ENCODE measurements around the gene MGMT.

MGMT gene

DNA sequence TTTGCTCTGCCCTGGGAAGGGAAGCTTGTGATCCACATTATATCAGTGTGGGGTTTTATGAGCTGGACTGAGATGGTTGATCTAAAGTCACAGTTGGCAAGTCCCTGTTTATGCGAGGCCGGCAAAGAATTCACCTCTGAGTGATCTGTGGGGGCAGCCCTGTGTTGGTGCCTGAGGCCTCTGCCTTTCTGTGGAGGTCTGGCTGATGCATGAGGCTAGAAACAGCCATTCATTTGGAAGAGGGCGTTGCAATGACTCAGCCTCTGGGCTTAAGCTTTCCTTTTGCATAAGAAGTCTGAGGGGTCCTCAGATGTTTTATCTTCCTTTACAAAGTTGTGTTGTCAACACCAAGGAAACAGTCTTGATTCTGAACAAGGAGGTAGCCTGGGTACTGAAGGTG, 126.9 kb downstream of the MGMT start:
- no peak for DNase-seq (ENCODE audit: low spot score)

- no peak for DNase-seq (ENCODE audit: low spot score)
Observed at GRCh38 chr10:129594811-129595210, 127.8 kb downstream of the MGMT start.

- no peak for DNase-seq (ENCODE audit: low spot score)
Observed at GRCh38 chr10:129598413-129598812, 131.4 kb downstream of the MGMT start.

DNA sequence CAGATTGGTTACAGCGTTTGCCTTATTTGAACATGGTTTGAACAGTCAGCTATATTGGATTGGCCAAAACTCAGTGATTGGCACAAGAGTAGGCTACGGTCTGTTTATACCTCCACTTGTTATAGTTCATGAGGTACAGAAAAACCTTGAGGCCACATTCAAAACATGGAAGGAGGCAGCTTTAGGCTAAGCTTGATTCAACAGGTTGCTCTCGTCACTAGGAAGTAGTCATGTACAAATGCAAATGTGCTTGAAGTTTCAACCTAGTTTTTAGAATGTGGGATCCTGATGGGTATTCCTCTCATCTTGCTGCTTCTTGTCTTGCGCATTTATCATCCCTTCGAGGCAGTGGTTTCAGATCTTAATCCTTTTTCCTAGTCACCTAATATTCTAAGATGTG, 132.1 kb downstream of the MGMT start:
- no peak for DNase-seq (ENCODE audit: low spot score)

DNA sequence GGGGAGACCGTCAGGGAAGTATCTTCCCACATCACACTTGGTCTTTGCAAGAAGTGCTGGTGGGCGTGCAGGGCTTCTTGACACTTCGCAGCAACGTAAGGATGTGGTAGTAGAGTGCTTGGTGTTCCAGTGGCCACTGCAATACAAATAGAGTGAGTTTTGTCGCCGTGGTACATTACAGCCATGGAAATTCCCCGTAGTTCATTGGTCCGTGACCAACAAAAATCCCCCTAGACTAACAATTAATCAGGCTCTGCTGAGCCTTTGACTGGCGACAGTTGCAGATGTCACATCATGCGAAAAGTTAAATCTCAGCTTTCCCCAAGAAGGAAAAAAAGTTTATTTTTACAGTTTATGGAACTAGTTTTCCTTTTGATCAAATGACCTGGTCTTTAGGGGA, 134.7 kb downstream of the MGMT start:
- DNase-seq (ENCODE audit: low spot score) = no peak

- DNase-seq (ENCODE audit: low spot score) = no peak
Observed at GRCh38 chr10:129602938-129603535, 136.0 kb downstream of the MGMT start.

DNA sequence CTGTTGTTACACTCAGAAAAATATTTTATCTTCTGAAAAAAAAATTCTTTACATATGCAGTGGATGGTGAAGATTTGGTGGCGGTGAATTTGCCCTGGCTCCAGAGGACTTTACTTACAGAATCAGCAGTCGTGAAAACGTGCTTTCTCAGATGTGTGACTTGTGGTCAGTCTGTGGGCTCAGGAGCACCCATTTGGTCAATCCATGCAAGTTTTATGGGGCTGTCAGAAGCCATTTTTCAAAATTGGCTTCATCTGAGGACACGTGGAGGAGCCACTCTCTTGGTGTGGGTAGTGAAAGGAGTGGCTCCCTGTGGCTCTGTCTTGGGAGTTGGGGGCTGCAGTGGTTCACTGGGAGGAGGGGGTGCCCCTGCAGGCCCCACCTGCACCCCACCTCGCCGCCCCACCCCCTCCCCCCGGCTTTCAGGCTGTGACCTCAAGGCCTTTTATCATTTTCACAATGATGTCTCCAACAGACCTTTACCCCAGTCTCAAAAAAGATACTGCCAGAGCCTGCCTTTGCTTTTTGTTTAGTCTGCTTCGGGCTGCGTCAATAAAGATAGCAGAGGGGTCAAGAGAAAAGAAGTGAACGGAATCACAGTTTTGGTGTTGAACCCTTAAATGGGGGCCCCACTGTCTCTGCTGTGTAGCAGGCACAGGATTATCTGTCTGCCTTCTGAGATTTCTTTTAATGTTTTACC, 137.4 kb downstream of the MGMT start:
- no peak for DNase-seq (ENCODE audit: low spot score)

DNA sequence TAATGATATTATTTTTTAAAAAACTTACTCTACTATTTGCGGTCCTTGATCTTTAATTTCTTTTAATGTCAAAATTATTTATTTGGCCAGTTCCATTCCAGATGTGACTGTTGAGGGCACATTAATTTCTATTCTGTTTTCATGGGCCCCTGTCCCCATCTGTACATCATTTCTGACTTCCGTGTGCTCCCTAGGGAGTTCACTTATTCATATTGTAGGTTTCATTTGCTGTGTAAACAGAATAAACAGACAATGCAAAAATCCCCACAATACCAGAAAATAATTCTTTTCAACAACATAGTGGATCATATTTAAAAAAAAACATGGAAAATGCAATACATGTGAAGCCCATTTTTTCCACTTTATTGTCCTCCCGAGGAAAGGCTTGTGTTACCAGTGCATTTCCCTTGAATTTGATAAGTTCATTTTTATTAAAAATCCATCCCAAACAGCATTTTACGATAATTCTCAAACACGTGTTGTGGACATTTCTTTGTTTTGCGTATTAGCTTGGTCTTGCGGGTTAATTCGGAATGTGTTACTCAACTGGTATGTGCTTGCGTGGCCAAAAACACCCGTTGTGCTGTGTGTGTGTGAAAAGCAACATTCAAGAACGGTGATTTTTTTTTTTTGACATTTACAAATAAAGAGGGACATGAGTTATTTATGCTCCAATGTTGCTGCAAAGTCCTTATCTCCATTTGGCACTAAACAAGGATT, 138.4 kb downstream of the MGMT start:
- DNase-seq (ENCODE audit: low spot score) = no peak

GRCh38 chr10:129605986-129606518, 139.0 kb downstream of the MGMT start:
- no peak for DNase-seq (ENCODE audit: low spot score)

DNA sequence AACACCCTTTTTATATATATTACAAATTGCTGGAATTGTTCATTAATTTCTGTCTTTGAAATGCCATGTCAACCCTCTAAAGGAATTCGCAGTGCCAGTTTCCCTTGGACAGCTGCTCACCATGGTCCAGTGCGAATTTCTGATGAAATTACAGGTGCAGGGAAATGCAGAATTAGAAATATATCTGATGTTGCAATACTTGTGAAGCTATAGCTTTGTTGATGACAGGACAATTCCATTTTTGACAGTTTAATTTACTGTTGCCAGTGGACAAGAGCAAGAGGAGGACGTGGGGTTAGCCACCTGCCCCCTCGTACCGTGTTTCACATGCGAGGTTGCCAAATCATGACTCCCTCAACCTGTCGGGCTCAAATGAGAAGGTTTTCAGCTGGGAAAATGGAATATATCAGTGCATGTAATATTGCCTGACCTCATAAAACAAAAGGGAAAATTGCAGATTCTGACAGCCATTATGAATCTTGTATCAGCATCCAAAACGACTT, 140.6 kb downstream of the MGMT start:
- DNase-seq (ENCODE audit: low spot score) = no peak

DNA sequence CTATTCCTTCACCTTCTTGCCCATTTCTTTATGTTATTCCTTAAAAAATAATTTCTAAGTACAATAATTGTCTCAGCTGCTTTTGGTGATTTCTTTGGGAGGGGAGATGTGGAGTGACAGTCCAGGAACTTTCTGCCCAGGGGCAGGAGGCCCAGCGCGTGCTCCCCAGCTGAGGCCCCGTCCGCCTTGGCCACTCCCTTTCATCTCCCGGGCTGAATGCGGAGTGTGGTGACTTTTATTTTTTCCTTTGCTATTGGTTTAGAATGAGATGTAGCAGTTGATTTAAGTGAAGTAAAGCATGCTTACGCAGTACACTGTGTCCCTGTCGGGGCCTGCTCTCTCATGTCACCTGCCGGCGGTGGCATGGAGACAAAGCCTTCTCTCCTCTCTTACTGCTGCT, 141.6 kb downstream of the MGMT start:
- no peak for DNase-seq (ENCODE audit: low spot score)

- no peak for DNase-seq (ENCODE audit: low spot score)
Observed at GRCh38 chr10:129609551-129609950, 142.5 kb downstream of the MGMT start.

DNA sequence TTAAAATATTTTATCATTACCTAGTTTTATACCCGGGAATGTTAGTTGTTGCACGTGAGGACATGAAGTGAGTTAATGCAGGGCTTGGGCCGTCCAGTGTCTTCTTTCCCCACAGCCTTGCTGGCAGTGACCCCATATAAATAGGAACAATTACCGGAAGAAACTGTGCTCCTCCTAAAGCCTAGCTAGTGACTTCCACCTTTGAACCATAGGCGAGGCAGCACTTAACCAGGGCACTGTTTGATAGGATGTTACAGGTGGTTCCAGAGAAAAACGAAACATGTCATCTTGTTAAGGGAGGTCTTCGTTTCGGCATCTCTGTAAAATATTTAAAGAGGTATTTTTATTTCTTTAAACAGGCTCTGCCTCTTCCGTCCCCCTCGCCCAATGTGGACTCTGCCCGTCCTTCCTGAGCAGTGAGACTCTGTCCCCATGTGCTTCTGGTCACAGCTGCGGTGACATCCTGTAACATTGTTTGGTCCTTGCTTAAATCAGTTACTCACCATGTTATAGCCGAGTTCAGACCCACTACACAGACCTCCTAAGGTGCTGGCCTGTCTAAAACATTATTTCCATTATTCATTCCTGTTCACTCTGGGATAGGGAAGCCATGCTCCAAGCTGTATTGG, 145.6 kb downstream of the MGMT start:
- DNase-seq (ENCODE audit: low spot score) = no peak

DNA sequence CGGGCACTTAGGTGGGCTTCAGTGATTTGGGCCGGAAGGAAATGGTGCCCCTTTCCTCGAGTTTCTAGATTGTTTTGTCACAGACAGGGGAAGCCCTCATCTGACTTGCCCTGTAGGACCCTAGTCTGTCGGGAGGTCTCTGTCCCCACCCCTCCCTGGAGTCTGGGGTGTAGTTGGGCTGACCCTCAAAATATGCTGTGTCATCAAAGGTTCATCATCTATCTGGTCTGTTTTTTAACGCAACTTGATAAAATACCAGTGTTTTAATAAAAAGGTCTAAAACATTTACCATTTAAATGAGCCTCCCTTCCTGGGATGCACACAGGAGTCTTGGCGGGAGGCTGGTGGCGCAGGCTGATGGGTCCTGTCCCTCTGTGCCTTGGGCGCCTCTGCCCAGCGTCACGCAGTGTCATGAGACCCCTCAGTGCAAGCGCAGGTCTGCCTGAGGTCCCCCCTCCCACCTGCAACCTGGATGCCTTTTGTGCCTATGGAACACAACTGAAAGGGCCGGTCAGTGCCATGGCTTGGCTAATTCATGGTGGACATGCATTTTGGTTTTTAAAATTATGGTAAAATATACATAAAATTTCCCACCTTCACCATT, 146.4 kb downstream of the MGMT start:
- no peak for DNase-seq (ENCODE audit: low spot score)

DNA sequence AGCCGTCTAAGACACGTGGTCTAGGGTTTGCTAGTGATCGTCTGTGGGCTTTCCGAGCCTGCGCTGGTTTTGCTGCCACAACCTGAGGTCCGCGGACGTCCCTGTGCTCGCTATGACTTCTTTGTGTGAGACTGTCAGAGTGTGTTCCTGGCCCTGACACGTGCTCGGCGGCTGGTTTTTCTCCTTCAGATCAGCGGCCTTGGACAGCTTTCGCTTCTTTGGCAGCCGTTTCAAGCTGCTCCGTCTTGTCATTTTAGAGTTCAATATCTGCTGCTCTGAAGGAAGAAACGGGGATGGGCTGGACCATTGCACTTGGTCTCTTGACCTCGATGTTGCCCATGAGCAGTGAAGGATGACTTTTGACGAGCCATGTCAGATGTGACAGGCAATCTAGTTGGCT, 147.3 kb downstream of the MGMT start:
- no peak for DNase-seq (ENCODE audit: low spot score)

DNA sequence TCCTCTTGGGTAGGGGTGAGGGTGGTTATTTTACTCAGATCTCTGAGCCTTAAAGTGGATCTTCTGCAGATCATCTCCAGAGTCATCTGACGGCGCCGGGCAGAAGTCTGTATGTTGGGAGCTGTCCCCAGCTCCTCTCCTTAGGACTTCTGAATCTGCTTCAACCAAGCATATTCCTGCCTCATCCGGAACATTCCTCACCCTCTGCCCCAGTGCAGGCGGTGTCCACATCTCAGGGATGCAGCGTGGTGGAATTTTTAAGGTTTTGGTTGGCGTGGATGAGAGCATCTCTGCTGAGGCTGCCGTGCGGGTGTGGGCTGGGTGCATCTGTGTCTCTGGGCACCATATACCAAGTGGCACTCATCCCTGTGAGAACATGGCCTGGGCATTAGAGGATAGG, 148.3 kb downstream of the MGMT start:
- no peak for DNase-seq (ENCODE audit: low spot score)

DNA sequence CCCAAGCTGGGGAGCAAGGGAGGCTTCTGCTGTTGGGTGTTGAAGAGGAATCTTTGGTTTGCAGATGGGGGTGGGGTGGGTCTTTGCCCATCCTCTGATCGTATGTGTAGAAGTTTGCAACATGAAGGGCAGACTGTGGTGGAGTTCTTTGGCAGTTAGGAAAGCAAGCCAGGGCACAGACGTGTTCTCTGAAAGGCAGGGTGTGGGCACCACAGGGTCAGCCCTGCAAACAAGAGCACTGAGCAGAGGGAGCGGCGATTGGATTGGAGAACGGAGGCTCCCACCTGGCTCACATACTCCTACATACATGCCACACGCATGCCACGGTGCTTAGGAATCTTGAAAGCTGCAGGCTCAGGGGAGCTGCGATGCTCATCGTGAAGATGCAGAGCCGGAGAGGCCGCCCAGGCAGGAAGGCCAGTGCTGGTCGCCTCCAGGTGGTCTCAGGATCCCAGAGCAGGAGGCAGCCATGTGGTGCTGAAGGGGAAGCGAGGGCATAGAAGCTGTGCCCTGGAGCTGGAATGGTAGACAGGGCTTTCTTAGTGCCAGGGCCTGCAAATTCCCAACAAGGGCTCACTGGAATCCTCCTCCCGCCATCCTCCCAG, 149.0 kb downstream of the MGMT start:
- DNase-seq (ENCODE audit: low spot score) = no peak

GRCh38 chr10:129617768-129618167, 150.7 kb downstream of the MGMT start:
- no peak for DNase-seq (ENCODE audit: low spot score)

DNA sequence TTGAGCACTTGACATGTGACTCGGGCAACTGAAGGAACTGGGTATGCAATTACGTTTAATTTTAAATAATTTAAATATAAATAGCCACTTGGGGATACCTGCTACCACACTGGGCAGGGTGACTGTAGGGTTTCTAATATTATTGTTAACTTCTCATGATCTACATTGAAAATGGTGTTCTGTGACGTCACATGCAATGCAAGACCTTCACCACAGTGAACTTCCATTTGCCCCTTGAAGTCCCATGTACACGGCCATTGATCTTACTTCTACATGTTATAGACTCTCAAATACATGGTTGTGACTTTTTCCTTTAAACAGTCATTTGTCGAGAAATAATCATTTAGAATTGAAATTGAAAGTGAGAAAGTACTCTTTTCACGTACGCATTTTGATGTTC, 154.0 kb downstream of the MGMT start:
- no peak for DNase-seq (ENCODE audit: low spot score)

- no peak for DNase-seq (ENCODE audit: low spot score)
Observed at GRCh38 chr10:129621693-129622092, 154.7 kb downstream of the MGMT start.

DNA sequence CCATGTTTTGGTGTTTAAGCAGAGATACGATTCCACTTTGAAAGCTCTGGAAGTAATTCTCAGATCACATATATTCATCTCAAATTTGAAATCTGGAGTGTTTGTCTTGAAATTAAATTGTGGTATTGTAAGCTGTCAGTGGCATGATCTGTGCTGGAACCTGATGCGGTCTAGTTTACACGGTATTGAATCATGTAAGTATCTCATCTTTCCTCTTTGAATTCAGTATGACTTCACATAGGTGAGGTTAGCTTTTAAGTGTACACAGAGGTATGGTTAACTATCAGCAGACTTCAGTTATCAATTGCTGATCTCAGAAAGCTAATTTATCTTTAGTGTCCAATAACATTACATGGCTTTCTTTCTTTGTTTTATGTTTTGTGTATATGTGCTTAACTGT, 155.2 kb downstream of the MGMT start:
- DNase-seq (ENCODE audit: low spot score) = no peak

- DNase-seq (ENCODE audit: low spot score) = no peak
Observed at GRCh38 chr10:129622736-129623135, 155.7 kb downstream of the MGMT start.

All from LoVo (cell line).